VCaP (cell line): ENCODE measurements around the gene SEMA3E.

Experiments used
- H3K27ac ChIP-seq: fragments of 450-650 bp; 2 replicates; pipeline ENCODE4 v1.5.1; 2017
- TF ChIP-seq, protein P1 (sequence below): fragments of 450-650 bp; conservative IDR thresholded peaks from 2 replicates; pipeline ENCODE4 v1.5.1; 2017; ENCODE audit warnings: mild to moderate bottlenecking, moderate library complexity

The SEMA3E gene

DNA sequence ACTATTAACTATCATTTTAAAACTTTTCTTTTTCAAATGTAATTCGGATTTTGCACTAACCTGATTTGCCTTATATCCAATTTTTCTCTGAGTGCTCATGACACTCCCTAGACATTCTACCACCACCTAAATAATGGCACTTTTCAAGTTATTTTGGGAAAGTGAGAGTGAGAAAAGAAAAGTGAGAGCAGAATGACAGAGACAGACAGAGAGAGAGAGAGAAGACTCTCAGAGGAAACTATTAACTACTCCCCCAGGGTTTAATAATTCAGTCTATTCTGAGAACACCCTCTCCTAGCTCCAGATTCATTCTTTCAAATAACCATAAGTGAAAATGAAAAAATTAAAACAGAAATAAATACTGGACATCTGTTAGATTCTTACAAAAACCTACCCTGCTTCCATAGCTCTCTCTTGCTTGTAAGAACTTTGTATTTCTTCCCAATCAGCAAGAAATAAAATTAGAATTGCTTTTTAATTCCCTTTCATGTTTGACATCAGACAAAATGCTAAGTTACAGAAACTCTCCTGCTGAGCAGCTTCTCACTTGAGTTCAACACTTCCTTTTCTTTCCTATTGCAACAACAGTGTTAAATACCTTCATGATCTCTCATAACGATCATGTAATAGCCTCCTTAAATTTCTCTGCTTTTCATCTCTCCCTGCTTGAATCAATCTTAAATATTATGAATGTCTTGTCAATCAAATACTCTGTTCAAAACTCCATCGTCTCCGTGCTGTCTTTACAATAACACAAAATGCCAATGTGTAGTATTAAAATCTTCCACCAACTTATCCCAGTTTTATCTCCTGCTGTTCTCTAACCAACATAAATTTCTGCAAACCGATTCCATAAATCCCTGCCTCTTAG, 191.7 kb downstream of the SEMA3E start:
- no peak overlapping the region for H3K27ac ChIP-seq
- TF ChIP-seq, protein P1, sequence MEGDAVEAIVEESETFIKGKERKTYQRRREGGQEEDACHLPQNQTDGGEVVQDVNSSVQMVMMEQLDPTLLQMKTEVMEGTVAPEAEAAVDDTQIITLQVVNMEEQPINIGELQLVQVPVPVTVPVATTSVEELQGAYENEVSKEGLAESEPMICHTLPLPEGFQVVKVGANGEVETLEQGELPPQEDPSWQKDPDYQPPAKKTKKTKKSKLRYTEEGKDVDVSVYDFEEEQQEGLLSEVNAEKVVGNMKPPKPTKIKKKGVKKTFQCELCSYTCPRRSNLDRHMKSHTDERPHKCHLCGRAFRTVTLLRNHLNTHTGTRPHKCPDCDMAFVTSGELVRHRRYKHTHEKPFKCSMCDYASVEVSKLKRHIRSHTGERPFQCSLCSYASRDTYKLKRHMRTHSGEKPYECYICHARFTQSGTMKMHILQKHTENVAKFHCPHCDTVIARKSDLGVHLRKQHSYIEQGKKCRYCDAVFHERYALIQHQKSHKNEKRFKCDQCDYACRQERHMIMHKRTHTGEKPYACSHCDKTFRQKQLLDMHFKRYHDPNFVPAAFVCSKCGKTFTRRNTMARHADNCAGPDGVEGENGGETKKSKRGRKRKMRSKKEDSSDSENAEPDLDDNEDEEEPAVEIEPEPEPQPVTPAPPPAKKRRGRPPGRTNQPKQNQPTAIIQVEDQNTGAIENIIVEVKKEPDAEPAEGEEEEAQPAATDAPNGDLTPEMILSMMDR, result no peak

DNA sequence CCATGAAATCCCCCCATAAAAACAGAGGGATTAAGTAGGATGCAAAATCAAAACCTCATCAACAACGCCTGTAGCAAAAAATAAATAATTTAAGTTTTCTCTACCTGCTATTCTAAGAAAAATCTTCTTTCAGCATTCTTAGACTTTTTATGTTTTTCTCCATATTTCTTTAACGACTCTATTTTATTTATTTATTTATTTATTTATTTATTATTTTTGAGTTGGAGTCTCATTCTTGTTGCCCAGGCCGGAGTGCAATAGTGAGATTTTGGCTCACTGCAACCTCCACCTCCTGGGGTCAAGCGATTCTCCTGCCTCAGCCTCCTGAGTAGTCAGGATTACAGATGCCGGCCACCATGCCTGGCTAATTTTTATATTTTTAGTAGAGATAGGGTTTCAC, 192.5 kb downstream of the SEMA3E start:
- no peak overlapping the region for H3K27ac ChIP-seq
- TF ChIP-seq, protein P1, result no peak

GRCh38 chr7:83455612-83456011, 193.3 kb downstream of the SEMA3E start:
- TF ChIP-seq, protein P1, result no peak
- H3K27ac ChIP-seq, result no peak overlapping the region

DNA sequence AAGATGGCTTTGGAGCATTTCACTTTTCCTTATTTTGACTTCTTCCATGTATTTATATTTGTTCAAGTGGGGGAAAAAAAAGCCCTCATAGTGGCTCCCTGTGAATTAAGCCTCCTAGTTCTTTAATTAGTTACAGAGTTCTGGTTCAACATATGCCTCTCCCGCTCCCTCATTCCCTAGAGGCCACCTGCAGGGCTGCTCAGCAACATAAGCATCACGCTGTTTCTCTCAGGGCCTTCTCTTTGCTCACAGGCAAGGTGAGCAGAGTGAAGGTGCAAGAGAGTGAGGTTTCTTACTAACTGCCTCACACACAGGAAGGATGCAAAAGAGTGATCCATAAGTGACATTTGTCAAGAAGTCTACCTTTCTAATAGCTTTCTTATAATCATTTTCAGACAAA, 196.7 kb downstream of the SEMA3E start:
- TF ChIP-seq, protein P1, result no peak
- H3K27ac ChIP-seq, result no peak overlapping the region

- no peak overlapping the region for H3K27ac ChIP-seq
- TF ChIP-seq, protein P1, result no peak
Observed at GRCh38 chr7:83451501-83452045, 197.4 kb downstream of the SEMA3E start.

DNA sequence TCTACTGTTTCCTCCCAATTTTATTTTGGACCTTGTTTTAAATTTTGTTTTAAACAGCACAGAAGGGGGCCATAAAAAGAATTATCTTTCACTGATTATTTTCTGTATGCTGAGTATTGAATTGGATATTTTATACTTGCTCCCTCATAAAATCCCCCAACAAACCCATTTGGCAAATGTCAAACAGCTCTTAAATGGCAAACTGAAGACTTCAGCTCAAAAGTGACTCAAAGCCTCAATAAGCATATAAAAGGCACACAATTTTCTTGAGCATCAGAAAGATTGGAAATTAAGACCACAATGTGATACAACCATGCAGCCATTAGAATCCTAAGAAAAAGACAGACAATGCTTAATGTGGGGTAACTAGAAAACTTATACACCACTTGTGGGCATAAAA, 199.2 kb downstream of the SEMA3E start:
- no peak overlapping the region for H3K27ac ChIP-seq
- TF ChIP-seq, protein P1, result no peak

DNA sequence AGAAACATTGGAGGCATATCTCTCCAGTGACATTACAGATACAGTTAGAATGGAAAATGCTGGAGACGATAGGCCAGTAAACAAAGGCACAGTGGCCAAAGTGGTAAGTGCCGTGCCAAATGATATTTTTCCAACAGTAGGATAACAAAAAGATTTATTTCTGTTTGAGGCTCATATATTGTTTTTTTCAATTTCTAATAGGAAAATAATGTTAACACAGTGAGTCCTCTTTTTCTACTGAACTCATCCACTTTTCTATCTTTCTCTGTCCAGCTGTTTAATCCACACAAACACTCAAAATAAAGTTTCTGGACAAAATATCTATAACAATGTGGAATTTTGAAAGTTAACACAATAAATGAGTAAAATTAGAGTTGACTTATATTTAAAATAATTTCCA, 201.3 kb downstream of the SEMA3E start:
- TF ChIP-seq, protein P1, result no peak
- H3K27ac ChIP-seq, result no peak overlapping the region
